NCI-H2107 treated with DMSO at 0.1 percent for 48 hours (cell line): ENCODE measurements around the gene NSUN6.
"Not testable (repeated sequence)": the region's sequence is repeated elsewhere in the genome, so short reads cannot be mapped to it uniquely, and the experiment has no call there.

ENCODE experiments used
- DNase-seq: peaks from one replicate; lab custom pipeline; 2025; ENCODE audit not compliant: unreplicated experiment; lab: John Stamatoyannopoulos, UW

Gene NSUN6

DNA sequence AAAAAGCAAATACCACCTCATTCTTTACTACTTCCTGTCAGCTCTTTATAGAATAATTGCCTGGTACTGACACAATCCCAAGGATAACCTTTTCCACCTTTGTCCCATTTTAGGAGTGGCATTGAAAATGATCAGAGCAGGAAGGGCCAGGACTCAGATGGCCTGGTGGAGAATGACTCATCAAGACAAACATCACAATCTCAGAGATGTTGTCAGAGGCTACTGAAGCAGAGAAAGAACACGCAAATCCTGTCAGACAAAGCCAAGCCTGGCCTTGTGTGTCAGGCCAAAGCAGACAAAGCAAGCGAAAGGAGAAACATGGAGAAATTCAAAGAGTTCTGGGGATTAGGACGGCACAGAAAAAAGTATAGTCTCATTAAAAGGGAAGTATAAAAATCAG lies 40.9 kb downstream of the NSUN6 start:
- no peak for DNase-seq

DNA sequence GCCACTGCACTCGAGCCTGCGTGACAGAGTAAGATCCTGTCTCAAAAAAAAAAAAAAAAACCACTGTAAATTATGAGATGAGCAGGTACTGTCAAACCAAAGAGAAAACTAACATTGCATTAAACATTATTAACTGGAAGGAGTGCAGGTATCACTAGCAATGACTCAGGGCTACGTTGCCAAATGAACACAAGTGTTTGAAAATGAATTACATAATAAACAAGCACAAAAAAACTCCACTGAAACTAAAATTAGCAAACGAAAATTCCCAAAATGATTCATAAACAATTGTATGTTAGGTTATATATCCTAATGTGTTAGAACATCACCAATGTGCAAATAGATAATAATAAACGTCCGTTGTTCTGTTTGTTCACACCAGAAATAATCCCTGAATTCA lies 42.8 kb downstream of the NSUN6 start:
- DNase-seq = no peak

DNA sequence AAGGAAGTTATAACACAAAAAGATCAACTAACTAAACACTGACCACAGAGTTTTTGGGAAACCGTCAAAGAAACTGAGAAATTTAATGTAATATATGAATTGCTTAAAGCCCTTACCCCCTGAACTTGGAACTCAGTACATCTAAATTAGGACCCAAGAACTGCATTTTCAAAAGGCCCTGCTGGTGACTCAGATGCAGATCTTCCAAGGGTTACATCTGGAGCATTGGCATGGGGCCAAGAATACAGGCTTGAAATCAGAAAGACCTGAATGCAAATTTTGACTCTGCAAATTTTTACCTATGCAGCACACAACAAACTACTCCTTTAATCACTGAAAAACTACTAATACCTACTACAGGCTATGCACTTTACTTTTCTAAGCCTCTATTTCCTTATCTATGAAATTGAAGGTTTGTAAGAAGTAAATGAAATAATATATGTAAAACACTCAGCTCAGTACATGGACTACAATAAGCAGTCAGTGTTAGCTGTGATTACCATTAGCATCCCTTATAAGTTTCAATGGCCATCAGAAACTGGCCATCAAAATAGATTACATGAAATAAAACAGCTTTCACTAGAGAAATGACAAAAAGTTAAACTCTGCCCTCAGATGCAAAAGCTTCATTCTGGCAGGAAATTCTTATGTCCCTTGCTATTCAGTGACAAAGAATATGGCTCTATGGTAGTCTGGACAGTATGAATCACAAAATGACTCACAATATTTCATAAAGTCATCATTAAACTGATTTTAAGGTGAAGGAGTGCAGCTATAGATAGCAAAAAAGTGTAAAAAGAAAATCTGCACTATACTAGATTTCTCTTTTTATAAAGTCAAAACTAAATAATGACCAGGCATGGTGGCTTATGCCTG lies 43.6 kb downstream of the NSUN6 start:
- no peak for DNase-seq

DNA sequence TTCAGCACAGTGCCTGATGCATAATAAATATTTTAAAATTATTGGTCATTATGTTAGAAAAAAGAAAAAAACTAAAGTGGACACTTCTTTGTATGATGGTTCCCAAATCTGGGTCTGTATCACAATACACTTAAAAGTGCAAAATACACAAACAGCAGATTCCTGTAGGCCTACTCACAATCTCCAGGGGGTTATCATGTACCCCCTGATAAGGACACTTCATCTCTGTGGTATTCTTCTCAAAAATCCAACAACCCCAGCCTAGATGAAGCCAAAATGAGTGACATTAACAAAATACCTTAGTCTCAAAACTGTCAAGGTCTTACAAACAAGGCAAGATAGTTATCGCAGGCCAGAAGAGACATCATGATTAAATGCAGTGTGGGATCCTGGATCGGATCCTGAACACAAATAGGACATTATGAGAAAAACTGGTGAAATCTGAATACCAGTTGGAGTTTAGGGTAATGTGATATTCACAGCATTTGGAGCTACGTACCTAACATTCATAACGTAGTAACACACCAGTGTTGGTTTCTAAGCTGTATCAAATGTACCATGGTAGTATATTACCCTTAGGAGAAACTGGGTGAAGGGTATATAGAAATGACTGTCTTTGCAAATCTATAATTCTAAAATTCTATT lies 45.2 kb downstream of the NSUN6 start:
- DNase-seq = no peak

DNA sequence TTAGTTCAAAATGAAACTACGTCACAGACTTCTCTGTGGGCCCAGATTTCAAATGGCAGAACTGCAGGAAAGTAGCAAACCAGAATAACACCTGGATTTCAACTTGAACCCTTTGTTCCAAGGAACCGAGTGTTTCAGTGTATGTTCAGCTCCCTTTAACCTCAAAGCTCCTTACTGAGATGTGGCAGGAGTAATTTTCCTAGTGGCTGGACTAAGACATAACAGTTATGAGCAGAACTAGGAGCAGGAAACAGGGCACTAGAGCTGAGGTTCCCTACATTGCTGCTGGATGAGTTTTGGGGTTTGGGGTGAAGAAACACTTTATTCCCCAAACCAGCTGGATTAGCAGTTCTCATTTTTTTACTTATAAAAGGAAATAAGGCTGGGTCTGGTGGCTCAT lies 50.1 kb downstream of the NSUN6 start:
- no peak for DNase-seq

- DNase-seq = no peak
These were observed 52.0 kb downstream of the NSUN6 start for GRCh38 chr10:18599392-18599791.

GRCh38 chr10:18594574-18595156 lies 56.7 kb downstream of the NSUN6 start:
- no peak for DNase-seq

DNA sequence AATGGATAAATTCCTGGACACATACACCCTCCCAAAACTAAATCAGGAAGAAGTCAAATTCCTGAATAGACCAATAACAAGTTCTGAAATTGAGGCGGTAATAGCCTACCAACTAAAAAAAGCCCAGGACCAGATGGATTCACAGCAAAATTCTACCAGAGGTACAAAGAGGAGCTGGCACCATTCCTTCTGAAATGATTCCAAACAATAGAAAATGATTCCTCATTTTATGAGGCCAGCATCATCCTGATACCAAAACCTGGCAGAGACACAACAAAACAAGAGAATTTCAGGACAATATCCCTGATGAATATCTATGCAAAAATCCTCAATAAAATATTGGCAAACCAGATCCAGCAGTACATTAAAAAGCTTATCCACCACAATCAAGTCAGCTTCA lies 60.2 kb downstream of the NSUN6 start:
- not testable (repeated sequence) for DNase-seq

DNA sequence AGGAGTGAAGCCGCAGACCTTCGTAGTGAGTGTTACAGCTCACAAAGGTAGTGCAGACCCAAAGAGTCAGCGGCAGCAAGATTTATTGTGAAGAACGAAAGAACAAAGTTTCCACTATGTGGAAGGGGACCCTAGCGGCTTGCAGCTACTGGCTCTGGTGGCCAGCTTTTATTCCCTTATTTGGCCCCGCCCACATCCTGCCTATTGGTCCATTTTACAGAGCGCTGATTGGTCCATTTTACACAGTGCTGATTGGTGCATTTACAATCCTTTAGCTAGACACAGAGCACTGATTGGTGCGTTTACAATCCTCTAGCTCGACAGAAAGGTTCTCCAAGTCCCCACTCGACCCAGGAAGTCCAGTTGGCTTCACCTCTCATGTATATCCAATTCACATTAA lies 64.8 kb downstream of the NSUN6 start:
- not testable (repeated sequence) for DNase-seq

DNA sequence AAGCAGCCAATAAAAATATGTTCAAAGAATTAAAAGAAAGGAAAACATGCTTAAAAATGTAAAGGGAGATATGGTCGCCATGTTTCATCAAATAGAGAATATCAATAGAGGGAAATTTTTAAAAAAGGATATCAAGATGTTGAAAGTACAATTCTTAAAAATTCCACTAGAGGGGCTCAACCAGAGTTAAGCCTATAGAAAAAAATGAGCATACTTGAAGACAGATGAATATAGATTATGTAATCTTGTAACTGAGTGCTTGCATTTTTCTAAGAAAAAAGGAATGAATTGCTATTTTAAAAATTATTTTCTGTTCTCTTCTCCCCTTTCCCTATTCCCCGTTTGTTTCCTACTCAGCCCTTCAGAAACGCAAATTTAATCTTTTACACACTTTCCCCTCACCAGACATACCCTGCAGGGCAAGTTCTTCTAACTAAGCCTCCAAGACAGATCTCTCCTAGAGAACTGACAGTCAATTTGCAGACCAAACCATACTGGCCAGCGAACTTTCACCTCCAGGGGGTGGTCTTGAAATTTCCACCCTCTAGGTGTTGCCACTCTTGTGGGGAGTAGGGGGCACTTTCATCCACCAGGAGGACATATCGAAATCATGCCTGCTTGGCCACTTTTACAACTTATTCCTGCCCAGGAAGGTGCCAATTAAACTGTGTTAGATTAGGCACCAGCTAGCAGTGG lies 67.7 kb downstream of the NSUN6 start:
- DNase-seq = no peak

DNA sequence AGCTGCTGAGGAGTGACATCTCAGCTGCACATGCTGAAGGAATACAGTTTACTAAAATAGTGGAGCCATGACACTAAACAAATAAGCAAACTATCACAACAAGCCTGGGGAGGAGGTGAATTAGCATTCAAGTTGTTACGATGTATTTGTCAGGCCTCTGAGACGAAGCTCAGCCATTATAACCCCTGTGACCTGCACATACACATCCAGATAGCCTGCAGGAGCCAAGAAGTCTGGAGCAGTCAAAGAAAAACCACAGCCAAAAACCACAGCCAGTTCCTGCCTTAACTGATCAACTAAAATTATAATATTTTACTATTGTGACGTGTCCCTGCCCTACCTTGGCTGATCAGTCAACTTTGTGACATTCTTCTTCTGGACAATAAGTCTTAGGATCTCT lies 68.6 kb downstream of the NSUN6 start:
- no peak for DNase-seq

- no peak for DNase-seq
These were observed 73.3 kb downstream of the NSUN6 start for GRCh38 chr10:18577823-18578685.

- no peak for DNase-seq
These were observed 74.8 kb downstream of the NSUN6 start for GRCh38 chr10:18576586-18576985.

GRCh38 chr10:18572959-18573561 lies 78.3 kb downstream of the NSUN6 start:
- DNase-seq = no peak

DNA sequence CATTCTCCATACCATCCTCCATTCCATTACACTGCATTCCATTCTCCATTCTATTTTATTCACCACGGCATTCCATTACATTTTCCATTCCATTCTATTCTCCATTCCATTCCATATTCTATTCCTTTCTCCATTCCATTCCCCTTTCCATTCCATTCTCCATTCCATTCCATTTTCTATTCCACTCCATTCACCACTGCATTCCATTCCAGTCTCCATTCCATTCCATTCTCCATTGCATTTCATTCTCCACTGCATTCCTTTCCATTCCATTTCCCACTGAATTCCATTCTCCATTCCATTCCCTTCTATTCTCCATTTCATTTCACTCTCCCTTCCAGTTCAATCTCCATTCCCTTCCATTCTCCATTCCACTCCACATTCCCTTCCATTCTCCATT lies 79.6 kb downstream of the NSUN6 start:
- no peak for DNase-seq

DNA sequence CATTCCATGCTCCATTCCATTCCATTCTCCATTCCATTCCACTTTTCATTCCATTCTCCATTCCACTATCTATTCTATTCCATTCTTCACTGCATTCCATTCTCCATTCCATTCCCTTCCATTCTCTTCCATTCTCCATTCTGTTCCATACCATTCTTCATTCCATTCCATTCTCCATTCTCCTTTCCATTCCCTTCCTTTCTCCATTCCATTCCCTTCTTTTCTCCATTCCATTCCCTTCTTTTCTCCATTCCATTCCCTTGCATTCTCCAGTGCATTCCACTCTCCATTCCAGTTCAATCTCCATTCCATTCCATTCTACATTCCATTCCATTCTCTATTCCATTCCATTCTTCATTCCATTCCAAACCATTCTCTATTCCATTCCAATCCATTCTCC lies 80.3 kb downstream of the NSUN6 start:
- DNase-seq = no peak

GRCh38 chr10:18570386-18570785 lies 81.0 kb downstream of the NSUN6 start:
- DNase-seq = not testable (repeated sequence)

GRCh38 chr10:18567343-18567856 lies 84.0 kb downstream of the NSUN6 start:
- no peak for DNase-seq

- DNase-seq = no peak
These were observed 85.2 kb downstream of the NSUN6 start for GRCh38 chr10:18566177-18566576.

- no peak for DNase-seq
These were observed 86.4 kb downstream of the NSUN6 start for GRCh38 chr10:18565006-18565405.
